Heart left ventricle (tissue), 16 donors: ENCODE data around the gene KRTAP10-10. TPM values are rescaled to one million over a fixed set of nuclear protein-coding genes. Genes with fewer than 3 reads are reported as not detected.
"Not testable (repeated sequence)": the region's sequence is repeated elsewhere in the genome, so short reads cannot be mapped to it uniquely, and the experiment has no call there.

Experiments used
- ATAC-seq, 4 donors: fragments of 200-7000 bp; cut with Tn5 transposase; one replicate each; pipeline ENCODE4 v1.9.1; 2020 to 2022; ENCODE audit warnings: moderate library complexity in 4 of 4, mild to moderate bottlenecking in 3 of 4, moderate number of reproducible peaks in 1 of 4
- DNase-seq, 5 donors: peaks; one replicate each; pipeline ENCODE4 v3.0.0-alpha.2; 2020
- H3K27ac ChIP-seq, 12 donors: fragments of 200-600 bp; sonication (generic) in 4 of 12; one replicate each; pipeline versions ENCODE4 v1.5.0 to v1.8.0; 2016 to 2022; ENCODE audit warnings: mild to moderate bottlenecking in 2 of 12
- H3K27me3 ChIP-seq, 9 donors: fragments of 200-600 bp; sonication (generic) in 2 of 9; one replicate each; pipeline versions ENCODE4 v1.5.1 to v1.8.0; 2016 to 2022; ENCODE audit warnings: mild to moderate bottlenecking in 3 of 9
- H3K36me3 ChIP-seq, 9 donors: fragments of 200-600 bp; sonication (generic) in 2 of 9; one replicate each; pipeline versions ENCODE4 v1.5.0 to v1.8.0; 2018 to 2022; ENCODE audit warnings: mild to moderate bottlenecking in 2 of 9
- H3K4me1 ChIP-seq, 12 donors: fragments of 200-600 bp; sonication (generic) in 4 of 12; one replicate each; pipeline versions ENCODE4 v1.5.0 to v1.8.0; 2016 to 2022; ENCODE audit warnings: mild to moderate bottlenecking in 3 of 12
- H3K4me3 ChIP-seq, 12 donors: fragments of 200-600 bp; sonication (generic) in 4 of 12; one replicate each; pipeline versions ENCODE4 v1.5.0 to v1.8.0; 2017 to 2022; ENCODE audit warnings: mild to moderate bottlenecking in 9 of 12, moderate library complexity in 4 of 12
- H3K9me3 ChIP-seq, 12 donors: fragments of 200-600 bp; sonication (generic) in 4 of 12; one replicate each; pipeline versions ENCODE4 v1.5.0 to v1.8.0; 2016 to 2022; ENCODE audit warnings: mild to moderate bottlenecking in 1 of 12
- POLR2A ChIP-seq, 2 donors: fragments of 450-650 bp; IDR thresholded peaks; one replicate each; pipeline ENCODE4 v1.6.1; 2017; ENCODE audit warnings: antibody characterized with exemption in 2 of 2, mild to moderate bottlenecking in 2 of 2, moderate library complexity in 2 of 2
- WGBS, 4 donors: extraction: QIAGEN DNeasy Blood & Tissue Kit in 2 of 4; methylation state at CpG; one replicate each; pipeline versions ENCODE4 v1.1.5 to v1.1.7; 2013 to 2018; 5-methylcytosine and 5-hydroxymethylcytosine counted together
- intact Hi-C, 10 donors: fragments of 100-400 bp; cut with DNase I; formaldehyde crosslinking; loops; one replicate each; pipeline versions ENCODE4 v1.11.1 to v1.14.2; 2022
- polyA plus RNA-seq, 2 donors: library from polyadenylated mRNA; stranded (reverse); fragments of 200-250 nt; gene quantifications; one replicate each; pipeline ENCODE4 v1.2.3, GENCODE V29; 2013
- total RNA-seq, 9 donors: library from RNA; depleted of rRNA in 2 of 9; stranded (reverse); fragments of >200 nt in 2 of 9; fragmentation: NEBNext Ultra II Directional in 3 of 9; extraction: Animal tissue kit (Norgen Biotek cat#: 25700) in 3 of 9; gene quantifications; one replicate each; pipeline versions ENCODE4 v1.1.0 to v1.2.4, GENCODE V29; 2016 to 2023
- TF ChIP-seq, protein P1 (sequence below), 12 donors: fragments of 200-600 bp; sonication (generic) in 4 of 12; IDR thresholded peaks; one replicate each; pipeline versions ENCODE4 v1.5.0 to v1.8.0; 2018 to 2022; ENCODE audit warnings: antibody characterized with exemption in 12 of 12, mild to moderate bottlenecking in 5 of 12
- donor health status: ischemic (EF 13 %, LVEDD 7.1; RV severe dilation, severe dysfunction).
- donor health status: healthy with polysubstance abuse.
- donor health status: DM: no; HTN: yes; CAD: no.
- donor health status: DM: no; HTN: no; CAD: no.
- donor health status: ischemic (EF 25% LVEDD 6.9; RV normal size, moderate dysfunction).
- donor health status: ischemic (EF 25% LVEDD 5.7; RV mildly dilated, moderate dysfunction).
- donor health status: healthy.
- donor health status: DM: yes; HTN: yes; CAD: no.
- donor health status: ischemic (EF 35%, LVEDD 5.7; RV mildly dilated, moderate dysfunction).
- donor health status: nonischemic (EF 11% LVEDD 7.7; RV severe dilation, severe dysfunction).
- donor health status: DM: yes; HTN: yes; CAD: no.
- donor health status: PGD.
- donor health status: ischemic (EF 29% LVEDD 5.4; RV normal size, mild dysfunction).
- donor health status: nonischemic (EF 23%, LVEDD 6.1; RV moderate dilation, normal function).

The KRTAP10-10 gene
- total and polyA plus RNA-seq, 11 donors = not detected

- no peak for TF ChIP-seq POLR2A (IDR thresholded peaks at IDR 0.05)
- TF ChIP-seq, protein P1, sequence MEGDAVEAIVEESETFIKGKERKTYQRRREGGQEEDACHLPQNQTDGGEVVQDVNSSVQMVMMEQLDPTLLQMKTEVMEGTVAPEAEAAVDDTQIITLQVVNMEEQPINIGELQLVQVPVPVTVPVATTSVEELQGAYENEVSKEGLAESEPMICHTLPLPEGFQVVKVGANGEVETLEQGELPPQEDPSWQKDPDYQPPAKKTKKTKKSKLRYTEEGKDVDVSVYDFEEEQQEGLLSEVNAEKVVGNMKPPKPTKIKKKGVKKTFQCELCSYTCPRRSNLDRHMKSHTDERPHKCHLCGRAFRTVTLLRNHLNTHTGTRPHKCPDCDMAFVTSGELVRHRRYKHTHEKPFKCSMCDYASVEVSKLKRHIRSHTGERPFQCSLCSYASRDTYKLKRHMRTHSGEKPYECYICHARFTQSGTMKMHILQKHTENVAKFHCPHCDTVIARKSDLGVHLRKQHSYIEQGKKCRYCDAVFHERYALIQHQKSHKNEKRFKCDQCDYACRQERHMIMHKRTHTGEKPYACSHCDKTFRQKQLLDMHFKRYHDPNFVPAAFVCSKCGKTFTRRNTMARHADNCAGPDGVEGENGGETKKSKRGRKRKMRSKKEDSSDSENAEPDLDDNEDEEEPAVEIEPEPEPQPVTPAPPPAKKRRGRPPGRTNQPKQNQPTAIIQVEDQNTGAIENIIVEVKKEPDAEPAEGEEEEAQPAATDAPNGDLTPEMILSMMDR (IDR thresholded peaks at IDR 0.05) = no peak
- no peak for DNase-seq
- ATAC-seq = no peak
These were observed 47.3 kb downstream of the KRTAP10-10 start for GRCh38 chr21:44684483-44684882.

GRCh38 chr21:44685050-44685449 is 47.9 kb downstream of the KRTAP10-10 start:
- 68 to 85% (median 81%) methylated on average over 6 of the region's 6 CpGs for WGBS, 4 donors
- intact Hi-C loops, H3K4me3 ChIP-seq: not testable (repeated sequence)

More at GRCh38 chr21:44684483-44684882, 47.3 kb downstream of the KRTAP10-10 start:
- Histone ChIP-seq H3K9me3 (peaks cover 0 to 4% (median 0%) of the 10 kb centered on the region in 12 donors), H3K36me3 (no peaks in the 10 kb centered on the region), H3K27ac (no peak overlapping the region), H3K4me1 (no peaks in the 10 kb centered on the region), H3K4me3 (no peak overlapping the region), H3K27me3 (peaks cover 0 to 42% (median 13%) of the 10 kb centered on the region in 9 donors)
- 69 to 87% (median 79%) methylated on average over 6 of the region's 6 CpGs for WGBS, 4 donors
- intact Hi-C loops = no loop called here

GRCh38 chr21:44686000-44686781 is 49.0 kb downstream of the KRTAP10-10 start:
- Histone ChIP-seq H3K4me1 (no peaks in the 10 kb centered on the region), H3K36me3 (no peaks in the 10 kb centered on the region), H3K9me3 (no peaks in the 10 kb centered on the region), H3K4me3 (no peak overlapping the region), H3K27me3 (peaks cover 0 to 42% (median 13%) of the 10 kb centered on the region in 9 donors), H3K27ac (no peak overlapping the region)
- WGBS, 4 donors = 29 to 61% (median 43%) methylated on average over 10 to 14 of the region's 14 CpGs
- intact Hi-C loops = no loop called here
- TF ChIP-seq POLR2A (IDR thresholded peaks at IDR 0.05) = no peak
- TF ChIP-seq, protein P1 (IDR thresholded peaks at IDR 0.05) = no peak
- peak in 1 of 5 donors; percentile 10 for DNase-seq
- no peak for ATAC-seq

More at GRCh38 chr21:44685050-44685449, 47.9 kb downstream of the KRTAP10-10 start:
- H3K9me3 ChIP-seq, H3K36me3 ChIP-seq, H3K27ac ChIP-seq, H3K4me1 ChIP-seq, DNase-seq, ATAC-seq: not testable (repeated sequence)
- H3K27me3 ChIP-seq = peaks cover 0 to 42% (median 13%) of the 10 kb centered on the region in 9 donors

GRCh38 chr21:44686843-44687561 is 49.8 kb downstream of the KRTAP10-10 start:
- no peaks in the 10 kb centered on the region for H3K36me3 ChIP-seq
- TF ChIP-seq, protein P1 (IDR thresholded peaks at IDR 0.05) = no peak
- no peak for TF ChIP-seq POLR2A (IDR thresholded peaks at IDR 0.05)
- peaks cover 0 to 4% (median 0%) of the 10 kb centered on the region in 12 donors for H3K9me3 ChIP-seq
- H3K27me3 ChIP-seq = peaks cover 0 to 42% (median 13%) of the 10 kb centered on the region in 9 donors
- ATAC-seq (no peak), DNase-seq (peak in 1 of 5 donors; percentile 16)
- no peaks in the 10 kb centered on the region for H3K4me1 ChIP-seq
- intact Hi-C loops = no loop called here
- H3K27ac ChIP-seq = no peak overlapping the region
- no peak overlapping the region for H3K4me3 ChIP-seq
- 69 to 76% (median 74%) methylated on average over 25 of the region's 25 CpGs for WGBS, 4 donors
